K562 (cell line): ENCODE results near the gene CMTM4.

Source experiments
- EZH2 ChIP-seq: IDR thresholded peaks from 2 replicates; pipeline ENCODE4 v1.6.1; 2012; ENCODE audit warnings: low read depth, mild to moderate bottlenecking, inconsistent platforms, low read length, borderline replicate concordance
- SRF ChIP-seq, 2 experiments: fragments of 250-450, 450-650 bp in 1 of 2; sonication (Bioruptor Pico) in 1 of 2; sonication (generic) in 1 of 2; formaldehyde crosslinking; IDR thresholded peaks; 2 replicates each; pipeline versions ENCODE4 v1.5.0 to v1.5.1; 2020 to 2022; ENCODE audit warnings: mild to moderate bottlenecking in 1 of 2, missing genetic modification reagents in 1 of 2
- SRSF1 ChIP-seq: fragments of 200-400 bp; formaldehyde crosslinking; IDR thresholded peaks from 2 replicates; pipeline ENCODE4 v1.6.1; 2017; ENCODE audit warnings: mild to moderate bottlenecking, low read depth, low read length, moderate library complexity
- ZKSCAN1 ChIP-seq: fragments of 150-350 bp; IDR thresholded peaks from 2 replicates; pipeline ENCODE4 v1.6.1; 2016; ENCODE audit warnings: low read depth, low read length

DNA sequence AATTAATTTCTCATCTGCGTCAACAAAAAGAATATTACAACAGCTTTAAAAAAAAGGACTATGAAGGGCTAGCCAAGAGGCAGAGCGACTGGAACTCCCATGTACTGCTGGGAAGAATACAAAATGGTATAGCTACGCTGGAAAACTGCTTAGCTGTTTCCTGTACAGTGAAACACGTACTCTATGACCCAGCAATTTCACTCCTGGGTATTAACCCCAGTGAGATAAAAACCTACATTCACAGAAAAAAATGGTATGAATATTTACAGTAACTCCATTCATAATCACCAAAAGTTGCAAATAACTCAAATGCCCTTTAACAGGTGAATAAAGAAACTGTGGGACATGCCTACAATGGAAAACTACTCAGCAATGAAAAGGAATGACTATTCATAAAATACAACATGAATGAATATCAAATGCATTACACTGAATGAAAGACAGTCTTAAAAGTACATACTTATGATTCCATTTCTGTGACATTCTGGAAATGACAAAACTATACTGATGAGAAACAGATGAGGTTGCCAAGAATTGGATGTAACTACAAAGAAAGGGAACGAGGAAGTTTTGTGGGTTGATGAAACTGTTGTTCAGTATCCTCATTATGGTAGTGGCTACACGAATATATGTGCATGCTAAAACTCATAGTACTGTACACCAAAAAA is 27.6 kb downstream of the CMTM4 start:
- TF ChIP-seq SRSF1 (no peak), EZH2 (no peak), SRF (CRISPR knock-in tag; IDR thresholded peaks at IDR 0.05) (no peak), ZKSCAN1 (no peak)
